Neuronal stem cell (in vitro differentiated cells): ENCODE measurements around the gene NSG2.

ENCODE experiments used
- DNase-seq: peaks from one replicate; pipeline ENCODE4 v3.0.0-alpha.2; 2013; ENCODE audit warnings: low spot score
- H2AFZ ChIP-seq: one replicate; pipeline ENCODE4 v1.6.1; 2013; ENCODE audit warnings: mild to moderate bottlenecking, low read length, inconsistent platforms
- H2AK5ac ChIP-seq: 2 replicates; pipeline ENCODE4 v1.6.1; 2013; ENCODE audit warnings: low read depth, mild to moderate bottlenecking, inconsistent platforms, low read length, moderate library complexity, mixed read lengths
- H2BK120ac ChIP-seq: 2 replicates; pipeline ENCODE4 v1.6.1; 2013; ENCODE audit warnings: low read depth, mild to moderate bottlenecking, inconsistent platforms, low read length, moderate library complexity, mixed read lengths
- H2BK12ac ChIP-seq: one replicate; pipeline ENCODE4 v1.6.1; 2013; ENCODE audit warnings: low read length, inconsistent platforms
- H2BK15ac ChIP-seq: 2 replicates; pipeline ENCODE4 v1.6.1; 2013; ENCODE audit warnings: mild to moderate bottlenecking, low read length, inconsistent platforms, mixed read lengths
- H2BK5ac ChIP-seq: one replicate; pipeline ENCODE4 v1.6.1; 2013; ENCODE audit warnings: inconsistent platforms, mild to moderate bottlenecking, low read length, moderate library complexity
- H3K14ac ChIP-seq: one replicate; pipeline ENCODE4 v1.6.1; 2013; ENCODE audit warnings: low read length, inconsistent platforms
- H3K18ac ChIP-seq: 2 replicates; pipeline ENCODE4 v1.6.1; 2013; ENCODE audit warnings: low read length, inconsistent platforms
- H3K23ac ChIP-seq: 2 replicates; pipeline ENCODE4 v1.6.1; 2013; ENCODE audit warnings: low read depth, mild to moderate bottlenecking, mixed read lengths, low read length, inconsistent platforms; ENCODE audit not compliant: poor library complexity
- H3K27ac ChIP-seq: replicated peaks from 3 replicates; pipeline ENCODE4 v1.5.1; 2013; ENCODE audit warnings: low read length, inconsistent platforms
- H3K27me3 ChIP-seq, 3 experiments: 2 replicates each; pipeline ENCODE4 v1.6.1; 2013; ENCODE audit warnings: low read length in 3 of 3, mild to moderate bottlenecking in 2 of 3, inconsistent platforms in 1 of 3, low read depth in 1 of 3, mixed read lengths in 1 of 3, moderate library complexity in 1 of 3; ENCODE audit not compliant: control insufficient read depth in 3 of 3, insufficient read depth in 3 of 3
- H3K36me3 ChIP-seq, 2 donors: replicated peaks in 1 of 2; 2 replicates each; pipeline ENCODE4 v1.6.1; 2013; ENCODE audit warnings: low read length in 2 of 2; ENCODE audit not compliant: control insufficient read depth in 2 of 2, insufficient read depth in 2 of 2
- H3K4ac ChIP-seq: 2 replicates; pipeline ENCODE4 v1.6.1; 2013; ENCODE audit warnings: inconsistent platforms, mild to moderate bottlenecking, low read length, moderate library complexity
- H3K4me1 ChIP-seq, 2 donors: 1 replicate in 1 of 2; 2 replicates in 1 of 2; pipeline ENCODE4 v1.6.1; 2013; ENCODE audit warnings: low read length in 2 of 2, low read depth in 1 of 2; ENCODE audit not compliant: control insufficient read depth in 2 of 2, insufficient read depth in 1 of 2
- H3K4me2 ChIP-seq: one replicate; pipeline ENCODE4 v1.6.1; 2013; ENCODE audit warnings: mild to moderate bottlenecking, low read length, inconsistent platforms; ENCODE audit not compliant: insufficient read depth, poor library complexity, severe bottlenecking
- H3K4me3 ChIP-seq, 2 donors: 2 replicates each; pipeline ENCODE4 v1.5.1; 2013; ENCODE audit warnings: low read length in 2 of 2, mild to moderate bottlenecking in 2 of 2, inconsistent platforms in 1 of 2, moderate library complexity in 1 of 2
- H3K79me1 ChIP-seq: one replicate; pipeline ENCODE4 v1.6.1; 2013; ENCODE audit warnings: low read depth, mild to moderate bottlenecking, inconsistent platforms, low read length, moderate library complexity
- H3K9ac ChIP-seq: one replicate; pipeline ENCODE4 v1.6.1; 2013; ENCODE audit warnings: mild to moderate bottlenecking, low read depth, low read length, inconsistent platforms; ENCODE audit not compliant: poor library complexity
- H3K9me3 ChIP-seq, 2 donors: replicated peaks in 1 of 2; 2 replicates each; pipeline versions ENCODE3 to v1.6.1; 2013; ENCODE audit warnings: low read length in 2 of 2, mild to moderate bottlenecking in 2 of 2, inconsistent platforms in 1 of 2, low read depth in 1 of 2, mixed read lengths in 1 of 2, moderate library complexity in 1 of 2; ENCODE audit not compliant: control insufficient read depth in 2 of 2, insufficient read depth in 1 of 2
- H4K8ac ChIP-seq: one replicate; pipeline ENCODE4 v1.6.1; 2013; ENCODE audit warnings: low read depth, mild to moderate bottlenecking, inconsistent platforms, low read length, moderate library complexity
- H4K91ac ChIP-seq: one replicate; pipeline ENCODE4 v1.6.1; 2013; ENCODE audit warnings: low read length, low read depth, mild to moderate bottlenecking, inconsistent platforms; ENCODE audit not compliant: poor library complexity
- WGBS, 2 donors: extraction: QIAGEN DNeasy Blood & Tissue Kit; methylation state at CpG; one replicate each; pipeline ENCODE4 v1.1.7; 2013; ENCODE audit warnings: missing lambda C conversion rate in 2 of 2, mixed read lengths in 1 of 2; ENCODE audit not compliant: insufficient read length in 2 of 2, insufficient replicate concordance in 1 of 2; ENCODE audit errors: extremely low coverage in 2 of 2; 5-methylcytosine and 5-hydroxymethylcytosine counted together

NSG2 gene

GRCh38 chr5:174059247-174059646 lies 13.7 kb downstream of the NSG2 start:
- Histone ChIP-seq H3K36me3 (no peaks in the 10 kb centered on the region), H4K91ac (no peak overlapping the region), H3K18ac (no peak overlapping the region), H3K4me1 (no peaks in the 10 kb centered on the region), H2BK12ac (no peak overlapping the region), H3K9ac (no peak overlapping the region), H3K27me3 (peaks cover 0 to 3% (median 0%) of the 10 kb centered on the region in 3 experiments), H3K4me2 (no peak overlapping the region), H3K79me1 (no peaks in the 10 kb centered on the region), H4K8ac (no peak overlapping the region), H3K9me3 (no peaks in the 10 kb centered on the region), H3K23ac (no peak overlapping the region), H3K4me3 (no peak overlapping the region), H3K14ac (no peak overlapping the region), H3K4ac (no peak overlapping the region), H2BK5ac (no peak overlapping the region), H3K27ac (no peak overlapping the region), H2BK120ac (no peak overlapping the region), H2AFZ (no peak overlapping the region), H2BK15ac (no peak overlapping the region), H2AK5ac (no peak overlapping the region)
- DNase-seq, result no peak
- WGBS, 2 donors, result no CpG with 5 or more reads among the region's 1 CpG

DNA sequence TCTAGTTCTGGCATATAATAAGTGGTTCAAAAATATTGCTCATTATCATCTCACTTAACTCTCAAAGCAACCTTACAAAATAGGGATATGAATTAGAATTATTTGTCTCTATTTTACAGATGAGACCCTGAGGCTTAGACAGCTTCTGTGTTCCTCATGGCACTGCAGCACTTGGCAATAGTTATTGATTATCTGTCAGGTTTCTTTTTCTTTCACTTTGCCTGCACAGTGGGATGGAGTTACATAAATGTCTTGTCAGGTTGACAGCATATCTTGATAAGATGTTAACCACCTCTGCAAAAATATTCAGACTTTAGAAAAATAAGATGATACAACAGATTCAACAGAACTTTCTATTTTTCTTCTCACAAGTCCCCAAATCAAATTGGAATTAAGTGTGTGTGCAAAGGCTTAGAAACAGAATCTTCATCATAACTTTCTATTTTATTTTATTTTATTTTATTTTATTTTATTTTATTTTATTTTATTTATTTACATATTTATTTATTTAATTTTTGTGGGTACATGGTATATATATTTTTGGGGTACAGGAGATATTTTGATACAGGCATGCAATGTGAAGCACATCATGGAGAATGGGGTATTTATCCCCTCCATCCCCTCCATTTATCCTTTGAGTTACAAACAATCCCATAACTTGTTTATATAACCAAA lies 17.7 kb downstream of the NSG2 start:
- H4K8ac ChIP-seq, result no peak overlapping the region
- no peak for DNase-seq
- H3K18ac ChIP-seq, result no peak overlapping the region
- H2BK5ac ChIP-seq, result no peak overlapping the region
- no peak overlapping the region for H3K14ac ChIP-seq
- H3K4me3 ChIP-seq, result no peak overlapping the region
- H3K4me1 ChIP-seq, result peaks cover 0 to 6% of the 10 kb centered on the region in 2 donors
- no peak overlapping the region for H4K91ac ChIP-seq
- no peak overlapping the region for H3K4ac ChIP-seq
- no peak overlapping the region for H3K23ac ChIP-seq
- no peak overlapping the region for H2AK5ac ChIP-seq
- no peak overlapping the region for H3K27ac ChIP-seq
- no peak overlapping the region for H3K4me2 ChIP-seq
- H2AFZ ChIP-seq, result no peak overlapping the region
- H2BK12ac ChIP-seq, result no peak overlapping the region
- H2BK120ac ChIP-seq, result no peak overlapping the region
- no peaks in the 10 kb centered on the region for H3K9me3 ChIP-seq
- no peak overlapping the region for H3K9ac ChIP-seq
- H3K27me3 ChIP-seq, result no peaks in the 10 kb centered on the region
- H2BK15ac ChIP-seq, result no peak overlapping the region
- H3K36me3 ChIP-seq, result no peaks in the 10 kb centered on the region
- H3K79me1 ChIP-seq, result no peaks in the 10 kb centered on the region

GRCh38 chr5:174064171-174064570 lies 18.7 kb downstream of the NSG2 start:
- Histone ChIP-seq H4K91ac (no peak overlapping the region), H2BK5ac (no peak overlapping the region), H3K23ac (no peak overlapping the region), H4K8ac (no peak overlapping the region), H3K27me3 (no peaks in the 10 kb centered on the region), H3K9ac (no peak overlapping the region), H3K14ac (no peak overlapping the region), H3K27ac (no peak overlapping the region), H3K9me3 (no peaks in the 10 kb centered on the region), H2BK12ac (no peak overlapping the region), H3K36me3 (no peaks in the 10 kb centered on the region), H3K4me2 (no peak overlapping the region), H2AFZ (no peak overlapping the region), H3K4me1 (peaks cover 0 to 6% of the 10 kb centered on the region in 2 donors), H3K4ac (no peak overlapping the region), H3K79me1 (no peaks in the 10 kb centered on the region), H2AK5ac (no peak overlapping the region), H3K18ac (no peak overlapping the region), H2BK15ac (no peak overlapping the region), H2BK120ac (no peak overlapping the region), H3K4me3 (no peak overlapping the region)
- no CpG with 5 or more reads among the region's 8 CpGs for WGBS, 2 donors
- DNase-seq, result no peak

GRCh38 chr5:174065528-174066197 lies 20.2 kb downstream of the NSG2 start:
- no peak overlapping the region for H2AK5ac ChIP-seq
- no peak overlapping the region for H2AFZ ChIP-seq
- H2BK5ac ChIP-seq, result no peak overlapping the region
- no peak overlapping the region for H3K4ac ChIP-seq
- no peak overlapping the region for H3K14ac ChIP-seq
- H2BK120ac ChIP-seq, result no peak overlapping the region
- peaks cover 0 to 6% of the 10 kb centered on the region in 2 donors for H3K4me1 ChIP-seq
- H3K36me3 ChIP-seq, result no peaks in the 10 kb centered on the region
- no peak overlapping the region for H4K8ac ChIP-seq
- no peaks in the 10 kb centered on the region for H3K9me3 ChIP-seq
- H3K27me3 ChIP-seq, result no peaks in the 10 kb centered on the region
- H2BK12ac ChIP-seq, result no peak overlapping the region
- no peak overlapping the region for H3K4me3 ChIP-seq
- no peak overlapping the region for H3K23ac ChIP-seq
- no peak overlapping the region for H3K18ac ChIP-seq
- no peak overlapping the region for H2BK15ac ChIP-seq
- H3K79me1 ChIP-seq, result no peaks in the 10 kb centered on the region
- no peak overlapping the region for H3K27ac ChIP-seq
- no peak for DNase-seq
- H3K9ac ChIP-seq, result no peak overlapping the region
- WGBS, 2 donors, result no CpG with 5 or more reads among the region's 8 CpGs
- no peak overlapping the region for H3K4me2 ChIP-seq
- no peak overlapping the region for H4K91ac ChIP-seq
